H1 (cell line): ENCODE results near the gene SOAT2. TPM values are rescaled to one million over a fixed set of nuclear protein-coding genes. Genes with fewer than 3 reads are reported as not detected.

Experiments
- RAD21 ChIP-seq, 2 experiments: IDR thresholded peaks in 1 of 2; conservative IDR thresholded peaks in 1 of 2; 2 replicates each; pipeline ENCODE4 v1.6.1; 2011; ENCODE audit warnings: low read depth in 2 of 2, low read length in 2 of 2, improper control_type of control experiment in 1 of 2, inconsistent platforms in 1 of 2, mild to moderate bottlenecking in 1 of 2, moderate library complexity in 1 of 2
- RFX5 ChIP-seq: IDR thresholded peaks from 2 replicates; pipeline ENCODE4 v1.6.1; 2011; ENCODE audit warnings: low read depth, low read length, improper control_type of control experiment, borderline replicate concordance
- polyA plus RNA-seq, 7 experiments: library from polyadenylated mRNA; depleted of rRNA in 3 of 7; stranded (reverse) in 5 of 7; unstranded in 2 of 7; fragments of >200 nt in 5 of 7; fragments of 200-250 nt in 2 of 7; gene quantifications; 1 replicate in 5 of 7; 2 replicates in 1 of 7; 4 replicates in 1 of 7; pipeline versions ENCODE4 v1.2.1 to v1.2.3, GENCODE V29; 2011 to 2013; ENCODE audit warnings: missing spikeins in 2 of 7, mixed read lengths in 2 of 7
- total RNA-seq: library from RNA; stranded (reverse); fragmentation: NEBNext Ultra II Directional; extraction: Animal tissue kit (Norgen Biotek cat#: 25700); gene quantifications from 2 replicates; pipeline ENCODE4 v1.2.1, GENCODE V29; 2021

The SOAT2 gene
- total and polyA plus RNA-seq, 2 of the 8 experiments (the other 6 are each of a cell fraction or from before 2014, with no cell fraction given), result 0.08 TPM; not detected in 1

GRCh38 chr12:53065975-53066931 is 37.0 kb upstream of the SOAT2 start (continued):
- TF ChIP-seq RFX5 (no peak), RAD21 (IDR thresholded peaks at IDR 0.05 in 1 of 2, conservative IDR thresholded peaks at IDR 0.05 in 1 of 2; ENCODE audit: low read depth in 2 of 2, low read length in 2 of 2) (peak; percentile 96 to 97)
